A549 treated with CpdA at 1 μM for 4 hours (cell line): ENCODE results near the gene MNX1. TPM values are rescaled to one million over a fixed set of nuclear protein-coding genes. Genes with fewer than 3 reads are reported as not detected.

Source experiments
- total RNA-seq: library from RNA; stranded (reverse); fragments of 200-300 nt; extraction: Qiagen RNA extraction; gene quantifications from 5 replicates; pipeline ENCODE4 v1.2.3, GENCODE V29; 2022; ENCODE audit warnings: low read depth

Gene MNX1
- total RNA-seq, result 5.0 to 6.5 TPM (median 5.9 TPM) in 5 replicates

GRCh38 chr7:157010588-157011332, at the start of gene MNX1:
TSS of gene MNX1 (minus strand) at chr7:157010663. CDS start at chr7:157010350, 313 bp downstream.

Other genes starting within 250 kb of the MNX1 start
- 23.6 to 30.4 TPM (median 27.1 TPM) in 5 replicates for gene LMBR1, start 117.5 kb downstream of the MNX1 start, total RNA-seq
- gene NOM1, start 61.0 kb downstream of the MNX1 start, total RNA-seq, result 16.5 to 20.6 TPM (median 17.0 TPM) in 5 replicates
- 57.0 to 71.2 TPM (median 64.5 TPM) in 5 replicates for gene UBE3C, start 128.3 kb upstream of the MNX1 start, total RNA-seq